ENCODE results near the gene SHISA9.

The SHISA9 gene

DNA sequence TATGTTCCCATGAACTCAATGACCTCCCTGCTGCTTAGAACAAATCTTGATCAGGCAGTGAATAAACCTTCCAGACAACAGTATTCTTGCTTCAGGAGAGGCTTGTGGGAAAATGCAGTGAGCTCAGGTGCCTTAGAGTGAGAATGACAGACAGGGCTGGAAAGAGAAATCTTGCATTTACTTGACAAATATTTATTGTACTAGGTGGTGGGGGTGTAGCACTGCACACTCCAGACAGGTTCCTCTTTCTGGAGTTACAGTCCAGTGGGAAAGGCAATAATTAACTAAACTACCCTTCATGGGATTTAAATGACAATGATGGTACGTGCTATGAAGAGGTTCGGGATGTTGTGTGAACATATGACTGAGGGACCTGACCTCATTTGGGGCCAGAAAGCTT, 182.9 kb downstream of the SHISA9 start:
- Histone ChIP-seq H3K36me3 (no peaks in the 10 kb centered on the region), H3K4me3 (ENCODE audit: low read depth, low read length) (no peak overlapping the region), H3K4me1 (no peaks in the 10 kb centered on the region), H3K27me3 (no peaks in the 10 kb centered on the region), H3K9me3 (no peaks in the 10 kb centered on the region)
- TF ChIP-seq, protein P1, sequence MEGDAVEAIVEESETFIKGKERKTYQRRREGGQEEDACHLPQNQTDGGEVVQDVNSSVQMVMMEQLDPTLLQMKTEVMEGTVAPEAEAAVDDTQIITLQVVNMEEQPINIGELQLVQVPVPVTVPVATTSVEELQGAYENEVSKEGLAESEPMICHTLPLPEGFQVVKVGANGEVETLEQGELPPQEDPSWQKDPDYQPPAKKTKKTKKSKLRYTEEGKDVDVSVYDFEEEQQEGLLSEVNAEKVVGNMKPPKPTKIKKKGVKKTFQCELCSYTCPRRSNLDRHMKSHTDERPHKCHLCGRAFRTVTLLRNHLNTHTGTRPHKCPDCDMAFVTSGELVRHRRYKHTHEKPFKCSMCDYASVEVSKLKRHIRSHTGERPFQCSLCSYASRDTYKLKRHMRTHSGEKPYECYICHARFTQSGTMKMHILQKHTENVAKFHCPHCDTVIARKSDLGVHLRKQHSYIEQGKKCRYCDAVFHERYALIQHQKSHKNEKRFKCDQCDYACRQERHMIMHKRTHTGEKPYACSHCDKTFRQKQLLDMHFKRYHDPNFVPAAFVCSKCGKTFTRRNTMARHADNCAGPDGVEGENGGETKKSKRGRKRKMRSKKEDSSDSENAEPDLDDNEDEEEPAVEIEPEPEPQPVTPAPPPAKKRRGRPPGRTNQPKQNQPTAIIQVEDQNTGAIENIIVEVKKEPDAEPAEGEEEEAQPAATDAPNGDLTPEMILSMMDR (IDR thresholded peaks at IDR 0.05; ENCODE audit: low read depth, low read length) = no peak
- no peak for DNase-seq

DNA sequence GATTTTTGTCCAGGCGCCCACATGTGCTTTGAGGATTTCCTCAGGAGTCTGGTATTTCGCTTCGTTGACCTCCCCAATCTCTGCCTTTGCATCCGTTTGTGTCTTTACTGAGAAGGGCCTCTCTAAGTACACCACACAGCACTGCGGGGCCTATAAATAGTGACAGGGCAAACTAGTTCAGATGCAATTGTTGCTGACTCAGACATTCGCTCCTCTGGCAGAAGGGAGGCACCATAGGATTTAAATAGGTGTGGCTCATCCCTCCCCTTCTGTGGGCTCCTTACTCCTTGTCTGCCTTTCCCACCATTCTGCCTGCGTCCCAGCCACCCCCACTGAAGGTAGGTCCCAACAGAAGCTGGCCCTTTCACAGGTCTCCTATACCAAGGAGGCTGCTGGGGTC, 192.3 kb downstream of the SHISA9 start:
- no peaks in the 10 kb centered on the region for H3K4me1 ChIP-seq
- TF ChIP-seq, protein P1 (IDR thresholded peaks at IDR 0.05; ENCODE audit: low read depth, low read length) = no peak
- H3K27me3 ChIP-seq = no peaks in the 10 kb centered on the region
- DNase-seq = no peak
- no peak overlapping the region for H3K4me3 ChIP-seq (ENCODE audit: low read depth, low read length)
- H3K9me3 ChIP-seq = peaks cover 7% of the 10 kb centered on the region; the same call in 1 of the 2 replicates
- H3K36me3 ChIP-seq = no peaks in the 10 kb centered on the region

DNA sequence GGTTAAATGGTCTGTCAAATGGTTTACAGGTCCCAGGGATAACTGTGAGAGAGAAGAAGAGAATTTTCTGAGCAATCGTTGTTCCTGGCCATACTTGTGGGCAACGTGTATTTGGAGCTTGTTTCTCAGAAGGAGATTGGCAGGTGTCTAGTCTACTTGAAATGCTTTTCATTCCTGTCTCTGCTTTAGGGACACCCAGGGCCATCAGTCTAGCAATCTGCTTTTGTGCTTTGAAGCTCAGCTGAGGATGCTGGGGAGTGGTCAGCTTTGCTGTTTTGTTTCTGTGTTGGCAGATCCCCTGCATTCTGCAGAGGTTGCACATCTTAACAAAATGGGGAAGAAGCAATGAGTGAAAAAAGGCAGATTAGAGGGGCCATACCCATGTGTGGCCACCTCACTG, 193.7 kb downstream of the SHISA9 start:
- Histone ChIP-seq H3K36me3 (no peaks in the 10 kb centered on the region), H3K4me3 (ENCODE audit: low read depth, low read length) (no peak overlapping the region), H3K9me3 (peaks cover 8% of the 10 kb centered on the region; the same call in 1 of the 2 replicates), H3K27me3 (no peaks in the 10 kb centered on the region), H3K4me1 (no peaks in the 10 kb centered on the region)
- TF ChIP-seq, protein P1 (IDR thresholded peaks at IDR 0.05; ENCODE audit: low read depth, low read length) = no peak
- no peak for DNase-seq

- Histone ChIP-seq H3K27me3 (no peaks in the 10 kb centered on the region), H3K36me3 (no peaks in the 10 kb centered on the region), H3K9me3 (peaks cover 4% of the 10 kb centered on the region; the same call in 1 of the 2 replicates), H3K4me1 (no peaks in the 10 kb centered on the region), H3K4me3 (ENCODE audit: low read depth, low read length) (no peak overlapping the region)
- TF ChIP-seq, protein P1 (IDR thresholded peaks at IDR 0.05; ENCODE audit: low read depth, low read length) = no peak
- no peak for DNase-seq
Observed at GRCh38 chr16:13098536-13098935, 197.1 kb downstream of the SHISA9 start.

DNA sequence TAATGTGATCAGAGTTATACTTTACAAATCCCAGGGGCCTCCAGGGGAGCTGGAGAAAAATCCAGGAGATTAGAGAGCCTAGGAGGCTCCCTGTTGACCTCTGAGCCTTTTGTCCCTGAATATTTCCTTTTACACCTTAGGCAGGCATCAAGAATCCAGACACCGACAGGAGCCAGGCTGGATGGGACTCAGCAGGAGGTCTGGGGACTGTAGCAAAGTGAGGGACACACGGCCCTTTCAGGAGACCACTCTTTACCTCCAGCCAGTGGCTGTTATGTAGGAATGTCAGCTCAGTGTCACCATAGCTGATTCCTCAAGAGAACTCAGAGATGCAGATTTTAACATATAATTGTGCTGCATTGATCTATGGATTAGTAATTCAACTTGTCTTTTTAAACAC, 198.4 kb downstream of the SHISA9 start:
- Histone ChIP-seq H3K4me3 (ENCODE audit: low read depth, low read length) (no peak overlapping the region), H3K36me3 (no peaks in the 10 kb centered on the region), H3K4me1 (no peaks in the 10 kb centered on the region), H3K27me3 (no peaks in the 10 kb centered on the region), H3K9me3 (peaks cover 4% of the 10 kb centered on the region; the same call in 1 of the 2 replicates)
- no peak for DNase-seq
- TF ChIP-seq, protein P1 (IDR thresholded peaks at IDR 0.05; ENCODE audit: low read depth, low read length) = no peak

DNA sequence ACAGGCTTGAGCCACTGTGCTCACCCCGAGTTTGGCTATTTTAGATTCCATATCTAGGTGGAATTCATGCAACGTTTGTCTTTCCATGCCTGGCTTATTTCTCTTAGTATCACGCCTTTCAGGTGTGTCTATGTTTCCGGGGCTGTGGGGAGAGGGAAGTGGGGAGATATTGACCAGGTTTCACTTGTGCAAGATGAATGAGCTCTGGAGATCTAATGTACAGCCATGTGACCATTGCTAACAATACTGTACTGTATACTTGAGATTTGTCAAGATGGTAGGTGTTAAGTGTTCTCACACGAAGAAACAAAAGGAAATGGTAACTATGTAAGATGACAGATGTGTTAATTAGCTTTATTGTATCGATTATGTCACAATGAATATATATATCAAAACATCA, 199.6 kb downstream of the SHISA9 start:
- H3K4me1 ChIP-seq = no peaks in the 10 kb centered on the region
- TF ChIP-seq, protein P1 (IDR thresholded peaks at IDR 0.05; ENCODE audit: low read depth, low read length) = no peak
- H3K27me3 ChIP-seq = no peaks in the 10 kb centered on the region
- no peak for DNase-seq
- H3K4me3 ChIP-seq (ENCODE audit: low read depth, low read length) = no peak overlapping the region
- H3K9me3 ChIP-seq = peaks cover 4% of the 10 kb centered on the region; the same call in 1 of the 2 replicates
- H3K36me3 ChIP-seq = no peaks in the 10 kb centered on the region

Measured in BE2C (cell line).